Measurements from ENCODE around the gene TUB. TPM values are rescaled to one million over a fixed set of nuclear protein-coding genes. Genes with fewer than 3 reads are reported as not detected.

TUB gene
- polyA plus RNA-seq, 1 donor (not counting 4 experiments of a cell fraction or from before 2014, with no cell fraction given), result 0.84 TPM

GRCh38 chr11:8083088-8083395 lies 2.0 kb downstream of the TUB start:
- Histone ChIP-seq H2AFZ (ENCODE audit: control insufficient read depth, low read length) (no peak overlapping the region), H3K79me2 (ENCODE audit: control insufficient read depth, insufficient read depth, low read length) (no peaks in the 10 kb centered on the region), H3K9me3 (ENCODE audit: control insufficient read depth, low read depth, low read length) (no peaks in the 10 kb centered on the region), H3K36me3 (ENCODE audit: control insufficient read depth in 2 of 2, extremely low read depth in 1 of 2, insufficient read depth in 2 of 2, low read length in 2 of 2) (no peaks in the 10 kb centered on the region), H3K4me2 (ENCODE audit: control insufficient read depth, extremely low read depth, insufficient read depth, low read depth, low read length) (no peak overlapping the region), H4K20me1 (ENCODE audit: control insufficient read depth, extremely low read depth, insufficient read depth, low read length) (no peaks in the 10 kb centered on the region), H3K9me1 (ENCODE audit: control insufficient read depth, extremely low read depth, insufficient read depth, low read length) (no peaks in the 10 kb centered on the region), H3K4me1 (ENCODE audit: control insufficient read depth, extremely low read depth, insufficient read depth, low read length) (peaks cover 5% of the 10 kb centered on the region), H3K27me3 (ENCODE audit: control insufficient read depth, extremely low read depth, insufficient read depth, low read length) (peaks cover 11% of the 10 kb centered on the region), H3K4me3 (ENCODE audit: control insufficient read depth in 2 of 3, extremely low read depth in 1 of 3, insufficient read depth in 2 of 3, low read depth in 1 of 3, low read length in 3 of 3) (no peak overlapping the region), H3K27ac (ENCODE audit: control insufficient read depth, insufficient read depth, low read length) (no peak overlapping the region), H3K9ac (ENCODE audit: control insufficient read depth, extremely low read depth, insufficient read depth, low read length) (no peak overlapping the region)
- dilution Hi-C loops (cut with MboI; ENCODE audit: extremely low pct_ligation_motif_present, low sequenced_read_pairs), result no loop called here
- DNase-seq (ENCODE audit: low read depth, low spot score), result no peak
- TF ChIP-seq EZH2 (IDR thresholded peaks at IDR 0.05; ENCODE audit: low read length) (no peak), CTCF (optimal IDR thresholded peaks at IDR 0.05 in 1 of 3, IDR thresholded peaks at IDR 0.05 in 1 of 3, conservative IDR thresholded peaks at IDR 0.05 in 1 of 3; ENCODE audit: extremely low read depth in 1 of 3, insufficient read depth in 2 of 3, low read length in 3 of 3) (no peak)
- FAIRE-seq, result no peak

DNA sequence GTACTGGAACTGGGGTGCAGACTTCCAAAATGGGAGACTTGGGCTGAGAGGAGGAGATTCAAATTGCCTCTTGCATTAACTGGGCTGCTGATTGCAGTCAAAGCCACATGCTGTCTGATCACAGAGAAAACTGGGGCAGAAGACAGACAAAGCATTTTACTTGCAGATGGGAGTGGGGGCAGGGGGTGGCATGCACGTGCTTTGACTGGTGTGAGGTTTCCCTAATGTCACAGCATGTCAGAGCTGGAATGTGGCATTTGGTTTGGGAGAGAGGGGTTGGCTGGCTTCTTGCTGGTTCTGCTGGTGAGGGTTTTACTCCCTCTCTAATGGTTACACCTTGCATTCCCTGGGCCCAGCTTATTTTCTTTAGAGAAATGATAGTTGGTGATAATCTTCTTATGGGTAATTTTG lies 2.9 kb downstream of the TUB start:
- dilution Hi-C loops (cut with MboI; ENCODE audit: extremely low pct_ligation_motif_present, low sequenced_read_pairs), result no loop called here
- Histone ChIP-seq H3K27me3 (ENCODE audit: control insufficient read depth, extremely low read depth, insufficient read depth, low read length) (peaks cover 11% of the 10 kb centered on the region), H4K20me1 (ENCODE audit: control insufficient read depth, extremely low read depth, insufficient read depth, low read length) (no peaks in the 10 kb centered on the region), H3K9me3 (ENCODE audit: control insufficient read depth, low read depth, low read length) (no peaks in the 10 kb centered on the region), H3K27ac (ENCODE audit: control insufficient read depth, insufficient read depth, low read length) (no peak overlapping the region), H3K79me2 (ENCODE audit: control insufficient read depth, insufficient read depth, low read length) (no peaks in the 10 kb centered on the region), H3K36me3 (ENCODE audit: control insufficient read depth in 2 of 2, extremely low read depth in 1 of 2, insufficient read depth in 2 of 2, low read length in 2 of 2) (no peaks in the 10 kb centered on the region), H3K4me3 (ENCODE audit: control insufficient read depth in 2 of 3, extremely low read depth in 1 of 3, insufficient read depth in 2 of 3, low read depth in 1 of 3, low read length in 3 of 3) (no peak overlapping the region), H2AFZ (ENCODE audit: control insufficient read depth, low read length) (no peak overlapping the region), H3K9ac (ENCODE audit: control insufficient read depth, extremely low read depth, insufficient read depth, low read length) (no peak overlapping the region), H3K4me2 (ENCODE audit: control insufficient read depth, extremely low read depth, insufficient read depth, low read depth, low read length) (no peak overlapping the region), H3K4me1 (ENCODE audit: control insufficient read depth, extremely low read depth, insufficient read depth, low read length) (peaks cover 5% of the 10 kb centered on the region), H3K9me1 (ENCODE audit: control insufficient read depth, extremely low read depth, insufficient read depth, low read length) (no peaks in the 10 kb centered on the region)
- no peak for DNase-seq (ENCODE audit: low read depth, low spot score)
- FAIRE-seq, result no peak
- TF ChIP-seq EZH2 (IDR thresholded peaks at IDR 0.05; ENCODE audit: low read length) (no peak), CTCF (optimal IDR thresholded peaks at IDR 0.05 in 1 of 3, IDR thresholded peaks at IDR 0.05 in 1 of 3, conservative IDR thresholded peaks at IDR 0.05 in 1 of 3; ENCODE audit: extremely low read depth in 1 of 3, insufficient read depth in 2 of 3, low read length in 3 of 3) (no peak)

Measured in keratinocyte (primary cell).